SK-N-SH (cell line): ENCODE results near the gene SPDEF. TPM values are rescaled to one million over a fixed set of nuclear protein-coding genes. Genes with fewer than 3 reads are reported as not detected.

Source experiments
- CTCF ChIA-PET: fragments of 300-600, 350-600 bp; formaldehyde crosslinking; extraction: SDS; loops from one replicate; lab custom pipeline; 2021; lab: Yijun Ruan, JAX
- POLR2A ChIA-PET: fragments of 350-600 bp; sonication (Branson Sonifier 250); formaldehyde crosslinking; extraction: SDS; loops from one replicate; lab custom pipeline; 2020; ENCODE audit warnings: antibody characterized with exemption, inconsistent platforms; lab: Yijun Ruan, JAX
- DNase-seq: peaks from one replicate; pipeline ENCODE4 v3.0.0; 2012
- H2AFZ ChIP-seq: fragments of 200-600 bp; sonication (generic); 2 replicates; pipeline ENCODE4 v1.8.1; 2016; ENCODE audit warnings: antibody characterized with exemption, mild to moderate bottlenecking, low read depth
- H3F3A ChIP-seq: fragments of 200-600 bp; sonication (generic); replicated peaks from 2 replicates; pipeline ENCODE3; 2016; ENCODE audit warnings: antibody characterized with exemption, mild to moderate bottlenecking; ENCODE audit not compliant: insufficient read depth
- H3K27ac ChIP-seq, 2 experiments: fragments of 200-500 bp in 1 of 2; fragments of 200-600 bp in 1 of 2; sonication (Bioruptor generic) in 1 of 2; sonication (generic), shearing (Covaris generic) in 1 of 2; 2 replicates each; pipeline versions ENCODE4 v1.5.1 to v1.6.1; 2014 to 2016; ENCODE audit warnings: low read depth in 2 of 2, inconsistent platforms in 1 of 2, low read length in 1 of 2, mild to moderate bottlenecking in 1 of 2, mixed read lengths in 1 of 2
- H3K27me3 ChIP-seq: fragments of 200-600 bp; sonication (generic), shearing (Covaris generic); 2 replicates; pipeline ENCODE4 v1.6.1; 2016; ENCODE audit warnings: mixed run types; ENCODE audit not compliant: insufficient read depth
- H3K36me3 ChIP-seq, 2 experiments: fragments of 200-500 bp in 1 of 2; fragments of 200-600 bp in 1 of 2; sonication (Bioruptor generic) in 1 of 2; sonication (generic) in 1 of 2; replicated peaks in 1 of 2; 2 replicates each; pipeline versions ENCODE3 to v1.5.1; 2014 to 2016; ENCODE audit warnings: low read length in 1 of 2, mild to moderate bottlenecking in 1 of 2; ENCODE audit not compliant: insufficient read depth in 2 of 2, control insufficient read depth in 1 of 2
- H3K4me1 ChIP-seq, 2 experiments: fragments of 200-500 bp in 1 of 2; fragments of 200-600 bp in 1 of 2; sonication (Bioruptor generic) in 1 of 2; sonication (generic), shearing (Covaris generic) in 1 of 2; 2 replicates each; pipeline versions ENCODE4 v1.5.1 to v1.6.1; 2014 to 2016; ENCODE audit warnings: low read depth in 1 of 2, low read length in 1 of 2, mixed run types in 1 of 2; ENCODE audit not compliant: insufficient read depth in 2 of 2, control insufficient read depth in 1 of 2
- H3K4me2 ChIP-seq: fragments of 200-600 bp; sonication (generic), shearing (Covaris generic); 2 replicates; pipeline ENCODE4 v1.6.1; 2017; ENCODE audit warnings: mixed run types
- H3K4me3 ChIP-seq, 2 experiments: fragments of 200-500 bp in 1 of 2; fragments of 200-600 bp in 1 of 2; sonication (Bioruptor generic) in 1 of 2; sonication (generic), shearing (Covaris generic) in 1 of 2; 2 replicates each; pipeline versions ENCODE4 v1.5.1 to v1.8.1; 2014 to 2016; ENCODE audit warnings: low read depth in 2 of 2, inconsistent platforms in 1 of 2, low read length in 1 of 2, mild to moderate bottlenecking in 1 of 2, mixed read lengths in 1 of 2, moderate library complexity in 1 of 2
- H3K79me2 ChIP-seq: fragments of 200-600 bp; sonication (generic); 2 replicates; pipeline ENCODE4 v1.8.1; 2017; ENCODE audit warnings: mild to moderate bottlenecking; ENCODE audit not compliant: insufficient read depth
- H3K9ac ChIP-seq: fragments of 200-600 bp; sonication (generic); 2 replicates; pipeline ENCODE4 v1.6.1; 2017; ENCODE audit warnings: mixed run types
- H3K9me2 ChIP-seq: fragments of 200-600 bp; sonication (generic); 2 replicates; pipeline ENCODE4 v1.6.1; 2017; ENCODE audit warnings: mixed run types
- H3K9me3 ChIP-seq: fragments of 200-600 bp; sonication (generic); 2 replicates; pipeline ENCODE4 v1.6.1; 2017; ENCODE audit warnings: mixed run types, mild to moderate bottlenecking, moderate library complexity
- H4K20me1 ChIP-seq: fragments of 200-600 bp; sonication (generic); 2 replicates; pipeline ENCODE4 v1.6.1; 2017; ENCODE audit warnings: mild to moderate bottlenecking, mixed run types; ENCODE audit not compliant: insufficient read depth
- CTCF ChIP-seq: fragments of 200-600 bp; sonication (generic); IDR thresholded peaks from 2 replicates; pipeline ENCODE4 v1.6.1; 2017; ENCODE audit warnings: antibody characterized with exemption, mild to moderate bottlenecking, moderate library complexity
- FOSL2 ChIP-seq: IDR thresholded peaks from 2 replicates; pipeline ENCODE4 v1.4.0; 2012; ENCODE audit warnings: low read depth, mild to moderate bottlenecking, moderate library complexity, borderline replicate concordance
- GATA2 ChIP-seq: sonication (generic); formaldehyde crosslinking; IDR thresholded peaks from 2 replicates; pipeline ENCODE4 v1.5.0; 2020; ENCODE audit warnings: mild to moderate bottlenecking, missing genetic modification reagents
- MXI1 ChIP-seq: IDR thresholded peaks from 2 replicates; pipeline ENCODE4 v1.6.1; 2012; ENCODE audit warnings: mild to moderate bottlenecking, low read depth, low read length, improper control_type of control experiment
- PBX3 ChIP-seq: IDR thresholded peaks from 2 replicates; pipeline ENCODE4; 2012
- POLR2AphosphoS5 ChIP-seq: IDR thresholded peaks from 2 replicates; pipeline ENCODE4 v1.6.1; 2012; ENCODE audit warnings: low read depth, low read length
- REST ChIP-seq: IDR thresholded peaks from 2 replicates; pipeline ENCODE4 v1.6.1; 2012; ENCODE audit warnings: mild to moderate bottlenecking, low read depth, low read length, moderate library complexity
- WGBS: methylation state at CpG from one replicate; pipeline ENCODE4 v1.1.6; 2017; ENCODE audit warnings: low lambda C conversion rate; 5-methylcytosine and 5-hydroxymethylcytosine counted together
- polyA plus RNA-seq, 3 experiments: library from polyadenylated mRNA; depleted of rRNA; stranded (reverse); fragments of >200 nt; gene quantifications; 2 replicates each; pipeline ENCODE4 v1.2.3, GENCODE V29; 2012

The SPDEF gene
- polyA plus RNA-seq, 1 of the 3 experiments (the other 2 are of a cell fraction) = 0.10 TPM

GRCh38 chr6:34538581-34538980 lies 17.5 kb downstream of the SPDEF start:
- H3K9ac ChIP-seq = no peak overlapping the region
- ChIA-PET CTCF (interaction anchor here (1.0 kb wide), 1 partner anchor 22 kb away, joined by 3 read pairs; no protein-coding TSS in a partner anchor), POLR2A (no interaction called here)
- H3K9me2 ChIP-seq = no peaks in the 10 kb centered on the region
- H3K4me3 ChIP-seq = no peak overlapping the region
- H3K27ac ChIP-seq = no peak overlapping the region
- H3K4me1 ChIP-seq = peaks cover under 1 to 17% of the 10 kb centered on the region in 2 experiments; a peak in 1 of 4 replicates
- no peak for DNase-seq
- no peaks in the 10 kb centered on the region for H3K27me3 ChIP-seq
- 92% methylated on average over 4 of the region's 6 CpGs for WGBS
- no peaks in the 10 kb centered on the region for H3K36me3 ChIP-seq
- H3F3A ChIP-seq = no peaks in the 10 kb centered on the region
- H2AFZ ChIP-seq = no peak overlapping the region
- H4K20me1 ChIP-seq = no peaks in the 10 kb centered on the region
- no peak overlapping the region for H3K4me2 ChIP-seq
- H3K9me3 ChIP-seq = no peaks in the 10 kb centered on the region
- no peaks in the 10 kb centered on the region for H3K79me2 ChIP-seq
- no peak for TF ChIP-seq REST

- peaks cover 0 to 17% of the 10 kb centered on the region in 2 experiments; a peak in 1 of 4 replicates for H3K4me1 ChIP-seq
- no peak overlapping the region for H3K4me3 ChIP-seq
- 91% methylated on average over 16 of the region's 19 CpGs for WGBS
- no peaks in the 10 kb centered on the region for H3K9me3 ChIP-seq
- H3K27me3 ChIP-seq = no peaks in the 10 kb centered on the region
- H3K9ac ChIP-seq = no peak overlapping the region
- POLR2A ChIA-PET = no interaction called here
- no peaks in the 10 kb centered on the region for H3F3A ChIP-seq
- H2AFZ ChIP-seq = no peak overlapping the region
- H3K27ac ChIP-seq = no peak overlapping the region
- no peak for DNase-seq
- no peak overlapping the region for H3K4me2 ChIP-seq
- H3K79me2 ChIP-seq = no peaks in the 10 kb centered on the region
- no peaks in the 10 kb centered on the region for H3K9me2 ChIP-seq
- TF ChIP-seq PBX3 (no peak), GATA2 (CRISPR knock-in tag) (no peak), CTCF (no peak), POLR2AphosphoS5 (no peak), MXI1 (no peak), FOSL2 (no peak)
- no peaks in the 10 kb centered on the region for H4K20me1 ChIP-seq
- H3K36me3 ChIP-seq = no peaks in the 10 kb centered on the region
- CTCF ChIA-PET = interaction anchor here (1.2 kb wide), 1 partner anchor 78 kb away, joined by 3 read pairs; no protein-coding TSS in a partner anchor
Observed at GRCh38 chr6:34537922-34538550, 18.1 kb downstream of the SPDEF start.
